A549 (cell line): ENCODE measurements around the gene H2BK1. TPM values are rescaled to one million over a fixed set of nuclear protein-coding genes. Genes with fewer than 3 reads are reported as not detected.
A peak's percentile ranks its signal among the peaks of the same experiment; 100 is the strongest.

Experiments used
- ATAC-seq, 2 experiments: fragments of 200-7000 bp in 1 of 2; fragments of >200 bp in 1 of 2; cut with Nextera tagmentation in 1 of 2; cut with Tn5 transposase in 1 of 2; 3 replicates each; pipeline versions ENCODE4 v1.8.0 to v1.9.1; 2018 to 2020; ENCODE audit warnings: mild to moderate bottlenecking in 1 of 2, moderate library complexity in 1 of 2
- CTCF ChIA-PET: fragments of 300-600 bp; sonication (Branson Sonifier 250); formaldehyde crosslinking; extraction: SDS; loops from one replicate; lab custom pipeline; 2021; ENCODE audit warnings: antibody characterized with exemption, inconsistent platforms; lab: Yijun Ruan, JAX
- POLR2A ChIA-PET: fragments of 350-600 bp; formaldehyde crosslinking; extraction: SDS; loops from one replicate; lab custom pipeline; 2021; ENCODE audit warnings: antibody characterized with exemption, inconsistent platforms; lab: Yijun Ruan, JAX
- DNase-seq, 2 experiments: peaks; one replicate each; pipeline versions ENCODE4 v3.0.0 to v3.0.0-alpha.2; 2011 to 2016; ENCODE audit warnings: low read depth in 1 of 2, low spot score in 1 of 2
- FAIRE-seq: peaks from 2 replicates; lab custom pipeline; 2011; peaks lifted over from hg19 to GRCh38; lab: Jason Lieb, UNC
- H3K27ac ChIP-seq, 2 experiments: fragments of >200 bp; sonication (Bioruptor Twin); formaldehyde crosslinking; 3 replicates each; pipeline ENCODE4 v1.5.1; 2016 to 2017
- H3K4me1 ChIP-seq: fragments of >200 bp; sonication (Bioruptor Twin); formaldehyde crosslinking; 3 replicates; pipeline ENCODE4 v1.6.1; 2016
- H3K4me2 ChIP-seq: fragments of >200 bp; sonication (Bioruptor Twin); formaldehyde crosslinking; 3 replicates; pipeline ENCODE4 v1.6.1; 2016
- H3K4me3 ChIP-seq: fragments of >200 bp; sonication (Bioruptor Twin); formaldehyde crosslinking; 3 replicates; pipeline ENCODE4 v1.5.1; 2016
- H3K9me3 ChIP-seq: fragments of >200 bp; sonication (Bioruptor Twin); formaldehyde crosslinking; 3 replicates; pipeline ENCODE4 v1.6.1; 2016
- BHLHE40 ChIP-seq: IDR thresholded peaks from 2 replicates; pipeline ENCODE4 v1.6.1; 2012; ENCODE audit warnings: low read depth, low read length, inconsistent platforms
- CEBPB ChIP-seq, 2 experiments: fragments of >200 bp in 1 of 2; sonication (Bioruptor Twin) in 1 of 2; formaldehyde crosslinking in 1 of 2; IDR thresholded peaks; 2 replicates each; pipeline ENCODE4 v1.6.1; 2012 to 2016
- CHD2 ChIP-seq: fragments of 150-350 bp; IDR thresholded peaks from 2 replicates; pipeline ENCODE4 v1.6.1; 2014; ENCODE audit warnings: low read length; ENCODE audit not compliant: partially characterized antibody
- EP300 ChIP-seq, 2 experiments: fragments of >200 bp; sonication (Bioruptor Twin); formaldehyde crosslinking; IDR thresholded peaks; 2 replicates in 1 of 2; 3 replicates in 1 of 2; pipeline ENCODE4 v1.6.1; 2016 to 2017
- ESRRA ChIP-seq: fragments of 150-350 bp; IDR thresholded peaks from 2 replicates; pipeline ENCODE4 v1.6.1; 2014; ENCODE audit warnings: mild to moderate bottlenecking, low read length, borderline replicate concordance
- FOXS1 ChIP-seq: fragments of 250-450 bp; sonication (Bioruptor Pico); IDR thresholded peaks from 2 replicates; pipeline ENCODE4 v1.5.0; 2020; ENCODE audit warnings: mild to moderate bottlenecking, moderate library complexity
- HEYL ChIP-seq: fragments of 250-450 bp; sonication (Bioruptor Pico); IDR thresholded peaks from 2 replicates; pipeline ENCODE4 v1.8.0; 2021; ENCODE audit warnings: mild to moderate bottlenecking, moderate library complexity
- HOXA7 ChIP-seq: fragments of 250-450 bp; sonication (Bioruptor Pico); IDR thresholded peaks from 2 replicates; pipeline ENCODE4 v1.5.0; 2020; ENCODE audit warnings: mild to moderate bottlenecking, moderate library complexity
- HOXB13 ChIP-seq: fragments of 250-450 bp; sonication (Bioruptor Pico); IDR thresholded peaks from 2 replicates; pipeline ENCODE4 v1.5.0; 2020; ENCODE audit warnings: low read depth, mild to moderate bottlenecking, moderate library complexity
- HOXB5 ChIP-seq: fragments of 250-450 bp; sonication (Bioruptor Pico); IDR thresholded peaks from 2 replicates; pipeline ENCODE4 v1.5.0; 2020; ENCODE audit warnings: mild to moderate bottlenecking, moderate library complexity
- KDM1A ChIP-seq: fragments of 200-600 bp; sonication (generic); IDR thresholded peaks from 2 replicates; pipeline ENCODE4 v1.6.1; 2016; ENCODE audit warnings: low read depth, mild to moderate bottlenecking
- KDM5A ChIP-seq: fragments of 200-600 bp; sonication (generic); IDR thresholded peaks from 2 replicates; pipeline ENCODE4 v1.6.1; 2016; ENCODE audit warnings: antibody characterized with exemption, mild to moderate bottlenecking
- MAFK ChIP-seq: fragments of 450-650 bp; IDR thresholded peaks from 2 replicates; pipeline ENCODE4 v1.6.1; 2014; ENCODE audit not compliant: partially characterized antibody
- MAZ ChIP-seq: fragments of 150-350 bp; IDR thresholded peaks from 2 replicates; pipeline ENCODE4 v1.6.1; 2014; ENCODE audit warnings: antibody characterized with exemption, low read depth, low read length, borderline replicate concordance
- NFE2L2 ChIP-seq: fragments of 150-350 bp; conservative IDR thresholded peaks from 2 replicates; pipeline ENCODE4 v1.6.1; 2014; ENCODE audit warnings: low read length
- NPAS2 ChIP-seq: fragments of 250-450 bp; sonication (Bioruptor Pico); IDR thresholded peaks from 2 replicates; pipeline ENCODE4 v1.8.0; 2022; ENCODE audit warnings: mild to moderate bottlenecking, moderate library complexity, borderline replicate concordance
- NR3C1 ChIP-seq: fragments of >200 bp; sonication (Bioruptor Twin); formaldehyde crosslinking; IDR thresholded peaks from 3 replicates; pipeline ENCODE4 v1.6.1; 2017
- POLR2A ChIP-seq: IDR thresholded peaks from 2 replicates; pipeline ENCODE4 v1.6.1; 2012; ENCODE audit warnings: mild to moderate bottlenecking, low read length
- POLR2AphosphoS2 ChIP-seq: conservative IDR thresholded peaks from 2 replicates; pipeline ENCODE4 v1.6.1; 2012; ENCODE audit warnings: low read length, improper control_type of control experiment, inconsistent platforms
- RAD21 ChIP-seq, 2 experiments: fragments of >200 bp in 1 of 2; sonication (Bioruptor Twin) in 1 of 2; formaldehyde crosslinking in 1 of 2; IDR thresholded peaks in 1 of 2; conservative IDR thresholded peaks in 1 of 2; 2 replicates in 1 of 2; 3 replicates in 1 of 2; pipeline ENCODE4 v1.6.1; 2012 to 2018; ENCODE audit warnings: inconsistent platforms in 1 of 2
- SMC3 ChIP-seq: fragments of >200 bp; sonication (Bioruptor Twin); formaldehyde crosslinking; IDR thresholded peaks from 3 replicates; pipeline ENCODE4 v1.6.1; 2018; ENCODE audit warnings: inconsistent platforms
- ZC3H11A ChIP-seq: fragments of 450-650 bp; IDR thresholded peaks from 2 replicates; pipeline ENCODE4 v1.6.1; 2014; ENCODE audit warnings: antibody characterized with exemption, mild to moderate bottlenecking
- ZNF302 ChIP-seq: fragments of 250-450 bp; sonication (Bioruptor Pico); IDR thresholded peaks from 2 replicates; pipeline ENCODE4 v1.9.0; 2021; ENCODE audit warnings: inconsistent platforms, mild to moderate bottlenecking, moderate library complexity
- WGBS: methylation state at CpG from one replicate; pipeline ENCODE4 v1.1.6; 2017; ENCODE audit errors: missing lambda C conversion rate; 5-methylcytosine and 5-hydroxymethylcytosine counted together
- polyA plus RNA-seq, 4 experiments: library from polyadenylated mRNA; depleted of rRNA in 3 of 4; stranded (reverse); fragments of >200 nt; fragmentation: RNase III in 1 of 4; extraction: RNeasy Plus Mini Kit Qiagen cat#74134 plus additional on column Dnase treatment in 1 of 4; gene quantifications; 2 replicates in 3 of 4; 3 replicates in 1 of 4; pipeline ENCODE4 v1.2.3, GENCODE V29; 2011 to 2017
- TF ChIP-seq, protein P1 (sequence below): fragments of >200 bp; sonication (Bioruptor Twin); formaldehyde crosslinking; IDR thresholded peaks from 3 replicates; pipeline ENCODE4 v1.5.1; 2016
- TF ChIP-seq, protein P2 (sequence below): IDR thresholded peaks from 2 replicates; pipeline ENCODE4 v1.6.1; 2012
- TF ChIP-seq, protein P3 (sequence below): fragments of 200-600 bp; sonication (generic); IDR thresholded peaks from 2 replicates; pipeline ENCODE4 v1.6.1; 2016; ENCODE audit warnings: antibody characterized with exemption, mild to moderate bottlenecking, moderate library complexity
- TF ChIP-seq, protein P4 (sequence below): IDR thresholded peaks from 2 replicates; pipeline ENCODE4 v1.6.1; 2012

Gene H2BK1
- polyA plus RNA-seq, 2 of the 4 experiments (the other 2 are of a cell fraction): not detected

DNA sequence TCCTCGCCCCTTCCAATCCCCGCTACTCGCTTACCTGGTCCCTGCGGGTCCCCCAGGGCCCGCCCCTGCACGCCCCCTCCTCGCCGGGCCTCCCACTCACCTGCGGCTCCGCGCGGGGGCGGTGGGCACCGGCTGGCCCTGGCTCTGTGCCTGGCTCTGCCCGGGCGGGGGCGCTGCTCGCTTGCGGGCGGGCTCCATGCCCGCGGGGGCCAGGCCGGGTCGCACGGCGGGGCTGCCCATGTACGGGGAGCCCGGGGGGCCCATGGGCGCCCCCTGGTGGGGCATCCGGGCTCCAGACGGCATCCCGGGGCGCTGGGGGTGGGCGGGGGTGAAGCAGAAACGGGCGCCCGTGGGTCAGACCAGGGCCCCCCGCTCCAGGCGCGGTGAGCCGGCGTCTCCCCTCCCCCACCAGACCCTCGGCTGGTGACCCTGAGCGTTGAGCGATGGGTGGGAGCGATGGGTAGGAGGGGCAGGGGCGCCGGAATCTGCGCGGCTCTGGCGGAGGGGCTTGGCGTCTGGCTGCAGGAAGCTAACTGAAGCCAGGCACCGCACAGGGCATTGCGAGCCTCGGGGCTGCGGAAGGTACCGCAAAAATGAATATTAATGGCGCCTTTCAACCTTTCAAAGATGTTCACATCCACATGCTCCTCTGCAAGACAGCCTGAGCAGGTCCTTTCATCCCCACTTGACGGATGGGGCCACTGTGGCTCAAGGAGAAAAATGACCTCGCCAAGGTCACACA is 35.2 kb upstream of the H2BK1 start (continued):
- TF ChIP-seq, protein P1, sequence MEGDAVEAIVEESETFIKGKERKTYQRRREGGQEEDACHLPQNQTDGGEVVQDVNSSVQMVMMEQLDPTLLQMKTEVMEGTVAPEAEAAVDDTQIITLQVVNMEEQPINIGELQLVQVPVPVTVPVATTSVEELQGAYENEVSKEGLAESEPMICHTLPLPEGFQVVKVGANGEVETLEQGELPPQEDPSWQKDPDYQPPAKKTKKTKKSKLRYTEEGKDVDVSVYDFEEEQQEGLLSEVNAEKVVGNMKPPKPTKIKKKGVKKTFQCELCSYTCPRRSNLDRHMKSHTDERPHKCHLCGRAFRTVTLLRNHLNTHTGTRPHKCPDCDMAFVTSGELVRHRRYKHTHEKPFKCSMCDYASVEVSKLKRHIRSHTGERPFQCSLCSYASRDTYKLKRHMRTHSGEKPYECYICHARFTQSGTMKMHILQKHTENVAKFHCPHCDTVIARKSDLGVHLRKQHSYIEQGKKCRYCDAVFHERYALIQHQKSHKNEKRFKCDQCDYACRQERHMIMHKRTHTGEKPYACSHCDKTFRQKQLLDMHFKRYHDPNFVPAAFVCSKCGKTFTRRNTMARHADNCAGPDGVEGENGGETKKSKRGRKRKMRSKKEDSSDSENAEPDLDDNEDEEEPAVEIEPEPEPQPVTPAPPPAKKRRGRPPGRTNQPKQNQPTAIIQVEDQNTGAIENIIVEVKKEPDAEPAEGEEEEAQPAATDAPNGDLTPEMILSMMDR: peak; percentile 88
- TF ChIP-seq, protein P2, sequence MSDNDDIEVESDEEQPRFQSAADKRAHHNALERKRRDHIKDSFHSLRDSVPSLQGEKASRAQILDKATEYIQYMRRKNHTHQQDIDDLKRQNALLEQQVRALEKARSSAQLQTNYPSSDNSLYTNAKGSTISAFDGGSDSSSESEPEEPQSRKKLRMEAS: no peak; the same call in 1 of the 2 replicates
- no peak for TF ChIP-seq MAZ
- no peak for TF ChIP-seq HOXB5 (CRISPR knock-in tag)
- TF ChIP-seq NPAS2 (CRISPR knock-in tag): no peak
- peak; percentile 70; the same call in 1 of the 2 replicates for TF ChIP-seq KDM1A
- TF ChIP-seq NR3C1: no peak
- TF ChIP-seq RAD21 (conservative IDR thresholded peaks at IDR 0.05 in 1 of 2, IDR thresholded peaks at IDR 0.05 in 1 of 2): peak in 1 of 2 experiments; percentile 50; a peak in 2 of 5 replicates
- no peak for TF ChIP-seq NFE2L2
- TF ChIP-seq SMC3: peak; percentile 50; the same call in 2 of the 3 replicates

DNA sequence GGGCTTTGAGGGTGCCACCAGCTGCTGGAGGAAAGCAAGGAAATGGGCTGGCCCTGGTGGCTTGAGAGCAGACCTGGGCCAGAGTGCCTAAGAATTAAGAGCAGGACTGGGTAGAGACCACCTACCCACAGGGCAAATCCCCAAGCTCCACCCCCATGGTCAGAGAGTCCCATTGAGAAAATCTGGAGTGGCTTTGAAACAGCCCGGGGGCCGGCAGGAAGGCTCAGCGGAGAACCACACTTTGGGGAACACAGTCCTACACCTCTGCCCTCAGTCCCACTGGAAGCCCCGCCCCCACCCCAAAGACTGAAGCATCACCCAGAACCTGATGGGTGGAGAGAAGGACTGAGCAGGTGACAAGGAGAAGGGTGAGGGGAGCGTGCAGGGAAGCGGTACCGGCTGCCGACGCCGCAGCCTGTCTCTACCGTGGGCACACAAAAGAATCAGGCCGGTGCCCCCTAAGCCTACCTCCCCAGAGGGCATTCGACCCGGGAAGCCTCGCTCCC is 34.6 kb upstream of the H2BK1 start:
- POLR2A ChIA-PET: interaction anchor here (1.0 to 1.1 kb wide), 2 partner anchors 12 to 18 kb away, joined by 3 to 5 read pairs; partner anchors contain the start of genes ABCF2 and CHPF2
- Histone ChIP-seq H3K9me3 (no peaks in the 10 kb centered on the region), H3K4me1 (peaks cover 59% of the 10 kb centered on the region), H3K4me3 (peak overlapping the region; percentile 52), H3K27ac (peak overlapping the region; percentile 63 to 83; a peak in 5 of 6 replicates), H3K4me2 (peak overlapping the region; percentile 100)
- FAIRE-seq: no peak
- CTCF ChIA-PET: interaction anchor here (0.9 to 5.3 kb wide), 28 partner anchors 10 to 282 kb away, joined by 3 to 69 read pairs (median 6); partner anchors contain the start of genes ABCF2, CHPF2 and GBX1
- DNase-seq: no peak
- WGBS: 54% methylated on average over 15 of the region's 15 CpGs
- TF ChIP-seq HEYL (CRISPR knock-in tag) (no peak), HOXB13 (CRISPR knock-in tag) (no peak), HOXA7 (CRISPR knock-in tag) (no peak), CHD2 (no peak), FOXS1 (no peak), NR3C1 (no peak), ZNF302 (CRISPR knock-in tag) (no peak), ESRRA (no peak), POLR2AphosphoS2 (no peak), CEBPB (IDR thresholded peaks at IDR 0.05) (no peak), KDM5A (no peak), POLR2A (no peak), BHLHE40 (no peak), NPAS2 (CRISPR knock-in tag) (no peak), MAFK (no peak), EP300 (IDR thresholded peaks at IDR 0.05) (no peak), ZC3H11A (no peak)
- TF ChIP-seq, protein P3, sequence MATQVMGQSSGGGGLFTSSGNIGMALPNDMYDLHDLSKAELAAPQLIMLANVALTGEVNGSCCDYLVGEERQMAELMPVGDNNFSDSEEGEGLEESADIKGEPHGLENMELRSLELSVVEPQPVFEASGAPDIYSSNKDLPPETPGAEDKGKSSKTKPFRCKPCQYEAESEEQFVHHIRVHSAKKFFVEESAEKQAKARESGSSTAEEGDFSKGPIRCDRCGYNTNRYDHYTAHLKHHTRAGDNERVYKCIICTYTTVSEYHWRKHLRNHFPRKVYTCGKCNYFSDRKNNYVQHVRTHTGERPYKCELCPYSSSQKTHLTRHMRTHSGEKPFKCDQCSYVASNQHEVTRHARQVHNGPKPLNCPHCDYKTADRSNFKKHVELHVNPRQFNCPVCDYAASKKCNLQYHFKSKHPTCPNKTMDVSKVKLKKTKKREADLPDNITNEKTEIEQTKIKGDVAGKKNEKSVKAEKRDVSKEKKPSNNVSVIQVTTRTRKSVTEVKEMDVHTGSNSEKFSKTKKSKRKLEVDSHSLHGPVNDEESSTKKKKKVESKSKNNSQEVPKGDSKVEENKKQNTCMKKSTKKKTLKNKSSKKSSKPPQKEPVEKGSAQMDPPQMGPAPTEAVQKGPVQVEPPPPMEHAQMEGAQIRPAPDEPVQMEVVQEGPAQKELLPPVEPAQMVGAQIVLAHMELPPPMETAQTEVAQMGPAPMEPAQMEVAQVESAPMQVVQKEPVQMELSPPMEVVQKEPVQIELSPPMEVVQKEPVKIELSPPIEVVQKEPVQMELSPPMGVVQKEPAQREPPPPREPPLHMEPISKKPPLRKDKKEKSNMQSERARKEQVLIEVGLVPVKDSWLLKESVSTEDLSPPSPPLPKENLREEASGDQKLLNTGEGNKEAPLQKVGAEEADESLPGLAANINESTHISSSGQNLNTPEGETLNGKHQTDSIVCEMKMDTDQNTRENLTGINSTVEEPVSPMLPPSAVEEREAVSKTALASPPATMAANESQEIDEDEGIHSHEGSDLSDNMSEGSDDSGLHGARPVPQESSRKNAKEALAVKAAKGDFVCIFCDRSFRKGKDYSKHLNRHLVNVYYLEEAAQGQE: no peak
- TF ChIP-seq, protein P4, sequence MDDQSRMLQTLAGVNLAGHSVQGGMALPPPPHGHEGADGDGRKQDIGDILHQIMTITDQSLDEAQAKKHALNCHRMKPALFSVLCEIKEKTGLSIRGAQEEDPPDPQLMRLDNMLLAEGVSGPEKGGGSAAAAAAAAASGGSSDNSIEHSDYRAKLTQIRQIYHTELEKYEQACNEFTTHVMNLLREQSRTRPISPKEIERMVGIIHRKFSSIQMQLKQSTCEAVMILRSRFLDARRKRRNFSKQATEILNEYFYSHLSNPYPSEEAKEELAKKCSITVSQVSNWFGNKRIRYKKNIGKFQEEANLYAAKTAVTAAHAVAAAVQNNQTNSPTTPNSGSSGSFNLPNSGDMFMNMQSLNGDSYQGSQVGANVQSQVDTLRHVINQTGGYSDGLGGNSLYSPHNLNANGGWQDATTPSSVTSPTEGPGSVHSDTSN: no peak
- TF ChIP-seq, all 56 proteins: peak for 0
- ATAC-seq: no peak
